Coronary artery (tissue), 2 donors: Measurements from ENCODE around the gene XPNPEP2.

Experiments
- DNase-seq: peaks from one replicate; pipeline ENCODE4 v3.0.0-alpha.2; 2017; ENCODE audit warnings: low spot score
- H3K27ac ChIP-seq, 2 donors: fragments of 200-600 bp; sonication (generic); one replicate each; pipeline ENCODE4 v1.5.1; 2016 to 2019
- H3K4me3 ChIP-seq: fragments of 200-600 bp; sonication (generic); 2 replicates; pipeline ENCODE4 v1.5.1; 2016; ENCODE audit warnings: mild to moderate bottlenecking, moderate library complexity
- TF ChIP-seq, protein P1 (sequence below): fragments of 200-600 bp; sonication (generic); IDR thresholded peaks from one replicate; pipeline ENCODE4 v1.5.1; 2019; ENCODE audit warnings: antibody characterized with exemption

Gene XPNPEP2

DNA sequence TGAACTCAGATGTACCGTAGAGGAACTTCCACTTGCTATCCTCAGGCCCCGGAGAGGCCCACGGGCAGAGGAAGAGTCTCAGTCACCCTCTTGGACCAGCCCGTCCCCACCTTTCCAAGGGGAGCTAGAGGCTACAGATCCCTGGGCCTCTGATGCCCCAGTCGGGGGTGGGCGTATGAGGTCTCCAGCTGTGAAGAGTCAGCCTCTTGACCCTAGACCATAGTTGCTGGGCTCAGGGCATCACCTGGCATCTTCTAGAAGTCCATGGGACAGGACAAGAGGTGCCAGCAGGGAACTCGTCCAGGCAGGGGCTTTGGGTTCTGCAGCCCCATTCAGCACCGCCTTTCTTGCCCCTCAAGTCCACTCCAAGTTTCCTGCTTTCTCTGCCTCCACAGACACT is 52.6 kb downstream of the XPNPEP2 start:
- TF ChIP-seq, protein P1, sequence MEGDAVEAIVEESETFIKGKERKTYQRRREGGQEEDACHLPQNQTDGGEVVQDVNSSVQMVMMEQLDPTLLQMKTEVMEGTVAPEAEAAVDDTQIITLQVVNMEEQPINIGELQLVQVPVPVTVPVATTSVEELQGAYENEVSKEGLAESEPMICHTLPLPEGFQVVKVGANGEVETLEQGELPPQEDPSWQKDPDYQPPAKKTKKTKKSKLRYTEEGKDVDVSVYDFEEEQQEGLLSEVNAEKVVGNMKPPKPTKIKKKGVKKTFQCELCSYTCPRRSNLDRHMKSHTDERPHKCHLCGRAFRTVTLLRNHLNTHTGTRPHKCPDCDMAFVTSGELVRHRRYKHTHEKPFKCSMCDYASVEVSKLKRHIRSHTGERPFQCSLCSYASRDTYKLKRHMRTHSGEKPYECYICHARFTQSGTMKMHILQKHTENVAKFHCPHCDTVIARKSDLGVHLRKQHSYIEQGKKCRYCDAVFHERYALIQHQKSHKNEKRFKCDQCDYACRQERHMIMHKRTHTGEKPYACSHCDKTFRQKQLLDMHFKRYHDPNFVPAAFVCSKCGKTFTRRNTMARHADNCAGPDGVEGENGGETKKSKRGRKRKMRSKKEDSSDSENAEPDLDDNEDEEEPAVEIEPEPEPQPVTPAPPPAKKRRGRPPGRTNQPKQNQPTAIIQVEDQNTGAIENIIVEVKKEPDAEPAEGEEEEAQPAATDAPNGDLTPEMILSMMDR: no peak
- Histone ChIP-seq H3K4me3 (no peak overlapping the region), H3K27ac (no peak overlapping the region)
- peak; percentile 50 for DNase-seq

- TF ChIP-seq, protein P1: no peak
- H3K4me3 ChIP-seq: no peak overlapping the region
- no peak overlapping the region for H3K27ac ChIP-seq
- DNase-seq: peak; percentile 57
Observed at GRCh38 chrX:129791961-129792570, 53.3 kb downstream of the XPNPEP2 start.

- peak; percentile 52 for DNase-seq
- H3K4me3 ChIP-seq: no peak overlapping the region
- TF ChIP-seq, protein P1: no peak
- no peak overlapping the region for H3K27ac ChIP-seq
Observed at GRCh38 chrX:129792586-129793291, 54.0 kb downstream of the XPNPEP2 start.

DNA sequence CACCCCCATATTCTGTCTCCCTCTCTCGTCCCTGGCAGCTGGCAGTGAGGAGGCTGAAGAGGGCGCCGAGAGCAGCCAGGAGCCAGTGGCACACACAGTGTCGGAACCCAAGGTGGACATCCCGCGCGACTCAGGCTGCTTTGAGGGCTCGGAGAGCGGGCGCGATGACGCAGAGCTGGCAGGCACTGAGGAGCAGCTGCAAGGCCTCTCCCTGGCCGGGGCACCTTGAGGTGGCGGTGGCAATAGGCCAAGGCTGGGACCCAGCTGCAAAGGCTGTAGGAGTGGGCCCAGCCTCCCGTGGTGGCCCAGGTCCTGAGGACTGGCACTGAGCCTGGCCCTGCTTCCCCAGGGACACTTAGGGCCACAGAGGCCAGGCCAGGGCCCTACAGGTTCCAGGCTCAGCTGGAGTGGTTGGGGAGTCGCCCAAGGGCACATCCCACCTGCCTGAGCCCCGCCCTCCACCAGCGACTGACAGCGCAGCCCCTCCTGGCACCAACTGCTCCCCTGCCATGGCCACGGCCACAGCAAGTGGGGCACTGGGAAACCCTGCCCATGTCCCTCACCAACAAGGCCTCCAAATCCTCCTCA is 54.9 kb downstream of the XPNPEP2 start:
- TF ChIP-seq, protein P1: no peak
- H3K27ac ChIP-seq: no peak overlapping the region
- DNase-seq: peak; percentile 60
- H3K4me3 ChIP-seq: no peak overlapping the region

- DNase-seq: no peak
- Histone ChIP-seq H3K4me3 (no peak overlapping the region), H3K27ac (no peak overlapping the region)
- TF ChIP-seq, protein P1: no peak
Observed at GRCh38 chrX:129795584-129795983, 56.8 kb downstream of the XPNPEP2 start.

DNA sequence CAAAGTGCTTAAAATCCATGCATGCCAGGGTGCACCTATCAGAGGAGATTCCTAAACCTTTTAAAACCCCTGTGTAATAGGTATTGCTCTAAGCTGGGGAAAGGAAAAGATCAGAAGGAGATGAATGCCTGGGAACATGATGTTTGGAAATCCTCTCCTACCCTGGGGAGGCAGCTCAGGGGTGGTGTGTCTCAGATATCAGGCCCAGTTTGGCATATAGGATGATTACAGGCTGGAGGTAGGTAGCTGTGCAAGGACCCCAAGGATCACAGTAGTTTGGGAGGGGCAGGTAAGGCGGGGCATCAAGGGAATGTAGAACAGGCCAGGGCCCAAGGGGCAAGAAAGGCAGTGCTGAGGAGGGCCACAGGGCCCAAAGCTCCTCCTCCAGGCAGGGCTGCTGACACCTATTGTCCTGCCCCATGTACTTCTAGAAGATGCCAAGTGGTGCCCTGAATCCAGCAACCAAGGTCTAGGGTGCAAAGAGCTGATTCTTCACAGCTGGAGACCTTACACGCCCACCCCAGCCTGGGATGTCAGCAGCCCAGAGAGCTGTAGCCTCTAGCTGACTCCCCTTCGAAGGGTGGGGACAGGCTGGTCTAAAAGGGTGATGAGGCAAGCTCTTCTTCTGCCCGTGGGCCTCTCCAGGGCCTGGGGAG is 58.6 kb downstream of the XPNPEP2 start:
- no peak overlapping the region for H3K4me3 ChIP-seq
- no peak overlapping the region for H3K27ac ChIP-seq
- TF ChIP-seq, protein P1: no peak

More for the DNA sequence above, 58.6 kb downstream of the XPNPEP2 start:
- DNase-seq: no peak
